Measurements from ENCODE around the gene COL4A2.
A peak's percentile ranks its signal among the peaks of the same experiment; 100 is the strongest.
"Not testable (repeated sequence)": the region's sequence is repeated elsewhere in the genome, so short reads cannot be mapped to it uniquely, and the experiment has no call there.

Gene COL4A2

DNA sequence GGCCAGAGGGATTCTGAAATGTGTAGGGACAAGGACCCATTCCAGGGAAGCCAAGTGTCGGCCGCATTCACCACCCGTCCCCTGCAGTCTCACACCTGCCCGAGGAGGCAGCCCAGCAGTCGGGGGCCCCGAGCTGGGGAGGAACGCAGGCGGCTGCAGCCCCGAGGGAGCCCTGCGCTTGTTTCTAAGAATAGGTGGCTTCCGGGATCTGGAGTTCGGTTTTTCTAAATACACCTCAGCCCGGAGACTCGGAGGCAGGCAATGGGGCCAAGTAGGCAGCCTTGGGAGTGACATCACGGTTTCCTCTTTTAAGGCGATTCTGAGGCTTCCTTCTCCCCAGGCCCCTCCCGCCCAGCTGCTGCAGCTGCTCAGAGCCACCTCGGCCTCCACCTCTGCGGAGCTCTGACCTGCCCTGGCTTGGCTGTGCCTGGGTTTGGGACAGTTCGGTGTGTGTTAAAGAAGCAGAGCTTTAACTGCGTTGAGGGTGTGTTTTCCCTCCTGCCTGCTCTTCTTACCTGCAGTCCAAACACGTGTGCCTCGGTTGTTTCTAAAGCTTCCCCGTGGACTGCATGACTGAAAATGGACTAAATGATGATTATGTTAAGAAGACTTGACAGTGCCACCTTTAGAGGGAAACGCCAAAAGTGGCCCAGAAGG, 80.5 kb downstream of the COL4A2 start:
- peak; percentile 9 for DNase-seq

DNA sequence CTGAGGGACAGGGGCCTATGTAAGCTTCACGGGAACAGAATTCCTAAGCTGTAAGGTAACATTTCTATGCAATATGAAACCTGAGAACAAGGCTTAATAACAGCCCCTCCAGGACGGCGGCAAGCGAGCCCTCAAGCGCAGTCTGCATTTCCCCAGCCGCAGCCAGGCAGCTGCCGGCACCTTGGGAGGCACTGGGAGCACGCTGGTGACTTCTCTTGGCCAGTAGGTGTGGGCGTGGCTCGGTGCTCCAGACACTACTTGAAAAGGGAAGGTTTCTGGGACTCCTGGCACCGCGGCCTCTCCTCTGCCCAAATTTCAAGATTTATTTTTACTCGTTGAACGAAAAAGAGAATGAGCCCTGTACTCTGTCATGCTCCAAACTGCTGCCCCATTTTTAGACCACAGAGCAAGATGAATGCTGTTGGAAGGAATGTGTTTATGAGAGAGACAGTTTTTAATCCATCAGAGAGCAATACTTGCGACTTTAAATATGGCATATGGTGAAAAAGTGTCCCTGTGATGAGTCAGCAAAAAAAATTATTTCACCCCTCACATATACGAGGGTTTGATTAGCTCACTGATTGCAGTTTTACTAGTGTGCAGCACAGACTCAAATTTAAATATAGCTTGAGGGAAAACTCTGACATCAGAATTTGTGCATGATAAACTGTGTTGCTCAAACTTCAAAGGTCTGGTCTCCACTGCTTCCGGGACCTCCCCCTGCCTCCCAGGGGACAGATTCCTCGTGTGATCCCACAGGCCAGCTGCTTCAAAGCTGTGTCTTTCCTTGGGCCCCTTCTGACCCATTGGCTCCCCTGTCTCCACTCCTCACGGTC, 81.2 kb downstream of the COL4A2 start:
- no peak for DNase-seq

DNA sequence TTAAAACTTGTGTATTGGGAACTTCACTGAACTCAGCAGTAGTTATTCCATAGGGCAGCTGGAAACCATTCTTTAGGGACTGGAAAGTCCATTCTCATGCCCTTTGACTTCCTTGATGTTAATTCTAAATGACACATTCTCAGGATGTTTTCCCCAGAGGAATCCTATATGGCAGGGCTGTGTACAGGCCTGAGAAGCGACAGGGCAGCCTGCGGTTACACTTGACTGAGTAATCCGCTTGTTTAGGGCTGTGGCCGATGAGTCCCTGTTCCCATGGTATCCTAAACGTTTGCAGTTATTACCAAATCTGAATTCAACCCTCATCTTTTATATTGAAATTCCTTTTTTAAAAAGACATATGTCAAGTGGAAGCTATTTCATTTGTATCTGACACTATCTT, 83.5 kb downstream of the COL4A2 start:
- no peak for DNase-seq

DNA sequence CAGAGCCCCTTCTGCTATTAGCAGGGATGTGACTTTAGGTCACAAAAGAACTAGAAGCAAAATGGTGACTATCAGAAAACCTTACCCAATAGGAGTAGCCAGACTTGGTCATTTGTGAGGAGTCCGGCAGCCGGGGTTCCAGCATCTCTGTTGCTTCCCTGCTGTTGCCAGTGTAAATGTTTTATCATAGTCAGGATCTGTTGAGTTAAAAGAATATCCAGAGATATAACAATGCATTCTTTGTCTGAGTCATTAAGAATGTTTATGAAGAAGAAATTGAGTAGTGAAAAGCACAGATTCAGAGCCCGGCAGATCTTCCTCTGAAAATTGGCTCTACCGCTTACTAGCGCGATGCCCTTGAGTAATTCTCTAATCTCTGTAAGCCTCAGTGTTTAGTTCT, 84.2 kb downstream of the COL4A2 start:
- DNase-seq = no peak

DNA sequence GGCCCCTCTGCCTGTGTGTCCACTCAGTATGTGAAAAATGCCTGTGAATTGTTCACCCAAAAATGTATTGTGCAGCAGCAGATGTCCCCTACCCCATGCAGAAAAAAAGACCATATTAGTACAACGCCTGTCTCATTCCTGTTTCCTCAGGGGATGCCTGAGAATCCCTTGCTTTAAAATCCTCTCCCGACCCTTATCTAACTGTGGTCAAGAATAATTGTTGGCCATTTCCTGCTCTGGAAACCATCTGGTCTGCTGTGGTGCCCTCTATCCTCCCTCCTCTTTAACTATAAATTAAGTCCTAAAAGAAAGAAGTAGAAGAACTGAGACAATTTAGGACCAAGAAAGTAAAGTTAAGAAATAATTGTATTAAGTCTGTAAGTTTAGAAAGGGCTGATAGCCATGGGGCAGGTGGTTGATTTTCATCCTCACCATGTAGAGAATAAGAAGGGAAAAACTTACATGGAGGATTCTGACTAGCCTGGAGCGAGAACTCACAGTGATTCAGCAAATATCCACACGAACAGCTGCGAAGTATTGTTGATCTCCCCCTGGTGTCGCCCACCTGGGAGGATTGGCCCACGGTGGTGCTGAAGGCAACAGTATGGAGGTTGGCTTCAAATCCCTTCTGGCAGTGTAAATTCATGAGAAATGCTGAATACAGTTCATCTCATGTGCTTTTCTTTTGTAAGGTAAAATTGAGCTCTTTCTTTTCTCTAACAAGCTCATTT, 85.6 kb downstream of the COL4A2 start:
- DNase-seq = no peak

- DNase-seq = no peak
These were observed 86.7 kb downstream of the COL4A2 start for GRCh38 chr13:110393761-110394160.

DNA sequence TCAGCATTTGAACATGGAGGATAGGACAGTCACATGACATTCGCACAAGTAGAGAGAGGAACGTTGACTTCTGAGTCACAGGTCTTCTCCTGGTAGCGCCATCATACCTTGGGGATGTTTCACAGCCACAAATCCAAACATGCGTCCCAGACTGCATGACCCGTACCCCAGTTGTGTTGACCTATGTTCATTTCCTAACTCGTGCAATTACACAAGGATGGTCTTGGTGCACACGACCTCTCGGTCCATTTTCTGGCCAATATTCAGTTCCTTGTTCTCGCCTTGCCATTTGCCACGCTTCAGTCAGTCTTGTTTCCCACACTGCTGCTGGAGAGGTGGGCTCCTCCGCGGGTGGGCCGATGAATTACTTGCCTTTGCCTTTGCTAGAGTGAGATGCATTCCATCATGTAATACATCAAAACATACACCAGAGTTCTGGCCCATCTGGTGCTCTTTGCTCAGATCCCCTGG, 87.3 kb downstream of the COL4A2 start:
- no peak for DNase-seq

DNA sequence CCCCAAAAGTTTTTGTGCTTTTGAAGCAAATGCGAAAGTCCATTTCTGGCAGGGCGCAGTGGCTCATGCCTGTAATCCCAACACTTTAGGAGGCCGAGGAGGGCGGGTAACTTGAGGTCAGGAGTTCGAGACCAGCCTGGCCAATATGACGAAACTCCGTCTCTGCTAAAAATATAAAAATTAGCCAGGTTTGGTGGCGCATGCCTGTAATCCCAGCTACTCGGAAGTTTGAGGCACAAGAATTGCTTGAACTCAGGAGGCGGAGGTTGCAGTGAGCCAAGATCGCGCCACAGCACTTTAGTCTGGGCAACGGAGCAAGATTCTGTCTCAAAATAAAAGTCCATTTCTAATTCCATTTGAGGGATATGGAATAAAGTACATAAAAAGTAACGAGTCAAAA, 88.5 kb downstream of the COL4A2 start:
- not testable (repeated sequence) for DNase-seq

GRCh38 chr13:110396476-110396875, 89.4 kb downstream of the COL4A2 start:
- no peak for DNase-seq

- DNase-seq = no peak
These were observed 89.9 kb downstream of the COL4A2 start for GRCh38 chr13:110396913-110397381.

DNA sequence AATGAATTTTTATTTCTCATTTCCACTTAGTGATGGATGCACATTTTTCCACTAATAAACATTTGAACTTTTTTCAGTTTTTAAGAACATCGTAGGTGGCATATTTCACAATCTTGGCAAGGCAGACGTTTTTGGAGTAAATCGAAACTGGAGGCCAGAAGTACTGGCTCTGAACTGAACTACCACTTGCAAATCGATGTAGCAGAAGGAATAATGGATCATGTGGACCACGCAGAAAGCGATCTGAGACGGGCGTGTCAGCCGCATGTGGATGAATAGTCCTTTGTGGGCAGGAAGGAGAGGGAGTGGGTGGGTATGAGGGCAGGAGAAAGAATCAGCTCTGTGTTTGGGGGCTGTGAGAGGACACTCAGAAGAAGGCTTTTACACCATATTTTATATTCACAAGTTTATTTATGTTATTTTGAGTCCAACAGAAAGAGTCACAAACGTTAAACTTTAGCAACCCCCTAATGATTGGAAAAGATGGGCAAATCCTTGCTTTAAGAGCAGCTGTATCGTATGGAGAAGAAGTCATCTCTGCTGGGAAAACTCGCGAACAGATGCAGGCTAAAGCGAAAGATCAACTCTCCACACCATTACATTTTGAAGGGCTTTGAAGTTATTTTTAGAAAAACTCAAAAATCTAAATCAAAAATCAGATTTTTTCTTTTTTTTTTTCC, 90.5 kb downstream of the COL4A2 start:
- no peak for DNase-seq

DNA sequence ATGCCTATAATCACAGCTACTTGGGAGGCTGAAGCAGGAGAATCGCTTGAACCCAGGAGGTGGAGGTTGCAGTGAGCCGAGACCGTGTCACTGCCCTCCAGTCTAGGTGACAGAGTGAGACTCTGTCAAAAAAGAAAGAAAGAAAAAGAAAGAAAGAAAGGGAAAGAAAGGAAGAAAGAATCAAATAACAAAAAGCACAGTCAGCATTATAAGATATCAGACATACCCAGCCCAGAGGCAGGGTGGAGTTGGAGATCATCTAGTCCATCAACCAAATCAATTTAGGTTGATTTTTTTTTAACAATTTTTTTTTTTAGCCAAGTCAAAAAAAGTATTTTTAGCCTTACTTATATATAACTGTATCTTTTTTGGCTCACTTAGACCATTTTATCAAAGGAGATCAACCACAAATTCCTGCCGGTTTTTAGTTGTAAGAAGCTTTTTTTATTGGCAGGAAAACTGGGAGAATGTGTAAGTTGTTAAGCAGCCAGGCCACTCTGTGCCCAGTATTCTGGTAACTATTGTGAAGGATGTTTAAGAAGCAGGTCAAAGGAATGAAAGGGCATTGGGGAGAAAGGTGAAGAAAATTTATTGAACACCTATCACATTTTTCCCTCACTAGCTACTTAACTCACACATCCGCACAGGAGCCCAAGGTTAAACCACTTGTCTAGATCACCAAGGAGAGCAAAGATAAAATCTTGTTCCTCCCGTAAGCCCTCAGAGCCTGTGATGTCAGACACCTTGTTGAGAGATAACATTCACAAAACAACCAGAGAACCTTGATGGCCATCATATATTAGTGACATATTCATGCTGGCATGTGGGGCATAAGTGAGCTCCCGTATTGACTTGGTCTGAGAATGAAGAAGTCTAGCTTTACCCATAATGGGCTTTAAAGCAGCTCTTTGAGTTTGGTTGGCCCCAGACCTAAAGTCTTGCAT, 91.8 kb downstream of the COL4A2 start:
- no peak for DNase-seq

- no peak for DNase-seq
These were observed 92.7 kb downstream of the COL4A2 start for GRCh38 chr13:110399801-110400200.

DNA sequence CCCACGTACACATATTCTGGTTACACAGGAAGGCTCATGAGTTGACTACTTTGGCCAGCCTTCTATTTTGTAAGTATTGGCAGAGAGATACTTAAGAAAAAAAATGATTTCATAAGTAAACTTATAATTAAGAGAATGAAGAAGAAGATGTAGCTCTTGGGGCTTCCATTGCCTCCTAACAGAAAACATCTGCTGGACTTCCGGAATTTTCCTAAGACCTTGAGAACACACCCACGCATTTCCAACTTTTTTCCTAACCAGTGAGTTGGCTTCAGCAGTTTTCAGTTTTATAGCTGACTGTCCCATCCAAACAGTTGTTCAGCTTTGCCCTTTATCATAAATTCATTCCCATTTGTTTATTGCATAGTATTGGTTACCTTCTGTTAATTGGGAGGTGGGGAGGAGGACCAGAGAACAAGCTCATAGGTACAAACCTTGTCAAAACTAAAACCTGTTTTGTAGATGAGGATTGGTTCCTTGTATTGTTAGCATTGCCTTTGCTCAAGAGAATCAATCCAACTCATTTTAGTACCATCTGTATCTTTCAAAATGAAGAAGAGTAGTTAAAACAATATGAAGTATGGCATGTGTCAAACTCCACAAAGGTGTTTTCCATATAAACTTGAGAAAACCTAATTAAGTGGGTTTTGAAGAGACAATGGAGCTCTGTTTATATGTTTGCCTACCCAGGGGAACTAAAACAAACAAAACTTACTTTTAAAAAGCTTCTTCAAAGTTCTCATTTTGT, 93.9 kb downstream of the COL4A2 start:
- DNase-seq = no peak

- no peak for DNase-seq
These were observed 95.4 kb downstream of the COL4A2 start for GRCh38 chr13:110402299-110403069.

GRCh38 chr13:110403315-110403714, 96.2 kb downstream of the COL4A2 start:
- DNase-seq = no peak

GRCh38 chr13:110403721-110404120, 96.6 kb downstream of the COL4A2 start:
- no peak for DNase-seq

- DNase-seq = no peak
These were observed 97.2 kb downstream of the COL4A2 start for GRCh38 chr13:110404321-110404720.

DNA sequence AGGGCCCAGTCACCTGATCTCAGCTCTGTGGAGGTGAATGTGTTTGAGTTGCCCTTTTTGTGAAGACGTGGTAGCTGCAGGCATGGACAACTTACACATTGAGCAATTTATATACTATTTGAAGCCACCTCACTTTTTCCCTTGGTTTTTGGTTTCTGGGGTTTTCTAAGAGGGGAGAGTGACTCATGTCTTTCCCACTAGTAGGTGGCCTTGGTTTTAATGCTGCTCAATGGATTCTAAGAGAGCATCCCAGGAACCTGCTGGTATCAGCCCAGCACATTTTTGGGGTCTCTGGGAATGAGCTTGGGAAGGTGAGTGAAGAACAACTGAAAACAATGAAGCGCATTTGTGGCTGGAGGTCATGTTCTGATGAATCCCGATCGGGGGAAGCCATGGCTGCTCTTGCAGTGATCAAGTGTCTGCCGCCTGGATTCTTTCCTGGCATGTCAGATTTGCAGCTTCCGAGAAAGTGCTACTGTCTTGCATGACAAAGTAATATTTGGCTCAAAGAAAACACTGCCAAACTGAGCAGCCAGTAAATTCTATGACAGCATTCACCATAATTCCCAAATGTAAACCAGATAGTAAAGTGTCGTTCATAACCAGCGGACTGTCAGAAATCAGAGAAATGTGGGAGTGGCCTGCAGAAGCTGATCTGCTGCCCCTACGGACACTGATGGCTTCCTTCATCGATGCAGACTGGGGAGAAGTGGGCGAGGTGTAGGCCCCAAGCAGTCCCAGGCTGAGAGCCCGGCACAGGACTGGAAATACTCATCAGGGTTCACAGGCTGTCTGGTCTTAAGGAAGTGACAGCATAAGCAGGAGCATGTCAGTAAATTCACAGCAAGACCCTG, 98.7 kb downstream of the COL4A2 start:
- no peak for DNase-seq
